Activated naive CD4-positive, alpha-beta T cell treated with anti-CD3 and anti-CD28 coated beads, Interleukin-2, amount 50 U/mL, for 16 hours (primary cell): Measurements from ENCODE around the gene KAT8.
"Not testable (repeated sequence)": the region's sequence is repeated elsewhere in the genome, so short reads cannot be mapped to it uniquely, and the experiment has no call there.

Source experiments
- DNase-seq: peaks from one replicate; pipeline ENCODE4 v3.0.0-alpha.2; 2020

Gene KAT8

GRCh38 chr16:31084584-31085302 lies 32.7 kb upstream of the KAT8 start:
- DNase-seq: no peak

GRCh38 chr16:31085411-31085810 lies 32.1 kb upstream of the KAT8 start:
- no peak for DNase-seq

DNA sequence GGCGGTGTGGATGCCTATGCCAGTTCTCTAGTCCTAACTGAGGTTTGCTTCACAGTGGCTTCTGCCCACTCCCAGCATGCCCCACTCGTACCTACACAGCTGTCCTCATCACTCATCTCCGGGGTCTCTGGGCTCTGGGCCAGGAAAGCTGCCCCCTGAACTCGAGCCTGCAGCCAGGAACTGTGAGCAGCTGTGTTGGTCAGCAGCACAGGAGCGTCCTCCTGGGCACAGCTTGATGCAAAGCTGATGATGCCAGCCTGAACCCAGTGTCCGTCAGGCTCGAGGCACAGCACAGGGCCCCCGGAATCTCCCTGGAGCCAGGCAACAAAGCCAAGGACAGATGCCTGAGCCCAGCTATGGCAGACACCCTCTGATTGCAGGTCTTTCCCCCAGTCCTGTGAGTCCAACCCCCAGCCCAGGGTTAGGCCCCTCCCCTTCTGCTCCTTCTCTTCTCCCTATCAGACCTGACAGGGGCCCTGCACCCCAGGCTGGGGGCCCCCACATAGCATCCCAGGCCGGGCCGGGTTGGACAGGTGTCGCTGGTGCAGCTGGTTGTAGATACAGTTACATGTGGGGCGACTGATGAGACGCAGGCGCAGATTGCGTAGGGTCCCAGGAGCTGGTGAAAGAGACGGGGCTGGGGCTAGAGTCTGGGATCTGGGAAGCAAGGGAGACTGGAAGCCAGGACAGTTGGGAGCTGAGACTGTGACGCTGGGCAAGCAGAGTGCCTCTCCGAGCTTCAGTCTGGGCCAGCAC lies 31.4 kb upstream of the KAT8 start:
- no peak for DNase-seq

DNA sequence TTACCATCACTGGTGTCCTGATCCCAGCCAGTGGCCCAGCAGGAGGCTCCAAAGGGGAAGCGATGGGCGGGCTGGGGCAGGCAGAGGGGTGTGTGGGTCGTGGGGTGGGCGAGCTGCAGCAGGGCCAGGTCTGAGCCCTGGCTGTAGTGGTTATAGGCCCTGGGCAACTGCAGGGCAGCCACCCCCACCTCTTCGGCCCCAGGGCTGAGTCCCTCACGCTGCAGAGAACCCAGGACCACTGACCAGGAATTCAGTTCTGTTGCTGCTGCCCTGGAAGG lies 30.9 kb upstream of the KAT8 start:
- DNase-seq: no peak

DNA sequence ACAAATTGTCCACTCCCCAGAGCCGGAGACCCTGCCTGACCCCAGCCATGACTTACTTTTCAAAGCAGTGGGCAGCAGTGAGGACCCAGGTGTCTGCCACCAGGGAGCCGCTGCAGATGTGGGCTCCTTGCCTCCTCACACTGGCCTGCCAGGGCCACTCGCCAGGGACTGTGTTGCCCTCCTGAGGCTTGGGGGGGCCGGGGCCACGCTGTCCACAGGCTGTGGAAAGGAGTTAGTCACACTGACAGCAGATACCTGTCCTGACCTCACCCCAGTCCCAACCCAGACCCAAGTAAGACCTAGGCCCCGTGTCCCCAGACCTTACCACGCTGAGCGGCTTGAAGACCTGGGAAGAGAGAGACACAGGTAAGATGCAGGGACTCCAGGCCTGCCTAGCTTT lies 30.0 kb upstream of the KAT8 start:
- no peak for DNase-seq

- DNase-seq: no peak
Measured at GRCh38 chr16:31087971-31088370, 29.5 kb upstream of the KAT8 start.

- DNase-seq: no peak
Measured at GRCh38 chr16:31088459-31089183, 28.8 kb upstream of the KAT8 start, which contains the start of gene PRSS53. TSS of gene PRSS53 (minus strand) at chr16:31088943. CDS start at chr16:31088809, 134 bp downstream.

- no peak for DNase-seq
Measured at GRCh38 chr16:31089199-31089598, 28.3 kb upstream of the KAT8 start.

GRCh38 chr16:31090540-31090939 lies 26.9 kb upstream of the KAT8 start:
- no peak for DNase-seq

DNA sequence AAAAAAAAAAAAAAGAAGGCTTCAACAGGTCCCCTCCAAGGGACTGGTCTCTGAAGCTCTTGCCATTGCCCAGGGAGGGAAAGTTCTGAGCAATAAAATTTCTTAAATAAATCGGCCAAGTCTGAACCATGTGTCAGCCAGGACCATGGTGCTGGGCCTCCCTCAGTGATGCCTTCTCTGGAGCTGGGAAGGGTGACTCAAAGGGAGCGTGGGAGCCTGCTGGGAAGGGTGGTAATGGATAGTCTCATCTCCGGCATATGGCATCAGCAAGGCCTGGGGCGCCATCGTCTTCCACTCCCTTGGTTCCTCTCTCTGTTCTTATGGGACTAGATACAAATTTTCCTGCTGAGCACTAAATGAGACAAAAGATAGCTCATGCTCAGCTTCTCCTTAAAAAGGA lies 25.1 kb upstream of the KAT8 start:
- no peak for DNase-seq

DNA sequence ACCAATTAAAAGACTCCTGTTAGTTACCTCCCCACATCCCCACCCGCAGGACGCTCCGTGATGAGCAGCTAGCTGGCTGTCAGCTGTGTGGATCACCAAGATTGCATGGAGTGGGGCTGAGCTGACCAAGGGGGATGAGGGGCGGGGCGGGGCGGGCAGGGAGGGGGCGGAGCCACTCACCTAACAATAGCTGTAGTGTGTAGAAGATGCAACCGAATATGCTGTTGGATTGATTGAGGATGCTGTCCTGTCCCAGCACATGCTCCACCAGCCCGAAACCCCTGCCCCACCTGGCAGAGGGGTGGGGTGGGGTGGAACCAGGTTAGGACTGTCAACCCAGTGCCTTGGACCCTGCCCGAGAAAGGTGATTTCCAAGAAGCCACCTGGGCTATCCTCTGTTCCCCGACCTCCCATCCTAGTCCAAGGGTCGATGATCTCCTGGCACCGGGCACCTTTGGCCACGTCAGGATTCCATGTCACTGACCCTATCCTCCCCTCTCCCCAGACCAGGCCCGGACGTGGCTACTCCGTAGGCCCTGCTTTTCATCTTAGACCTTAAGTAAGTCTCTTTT lies 24.2 kb upstream of the KAT8 start:
- DNase-seq: no peak

DNA sequence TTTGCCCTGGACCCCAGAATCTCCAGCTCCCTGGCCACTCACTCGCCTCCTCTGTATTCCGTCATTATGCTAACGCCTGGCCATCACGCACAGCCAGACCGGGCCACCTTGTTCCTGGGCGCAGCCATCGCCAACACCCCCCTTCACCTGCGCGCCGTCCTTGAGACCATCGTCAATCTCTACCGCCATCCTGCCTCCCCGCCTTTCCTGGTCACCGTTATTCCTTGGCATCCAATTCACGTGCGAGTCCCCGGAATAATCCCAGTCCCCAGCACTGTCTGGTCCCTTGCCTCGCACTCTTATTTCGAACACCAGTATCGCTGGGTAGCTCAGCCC lies 23.4 kb upstream of the KAT8 start:
- no peak for DNase-seq

- peak; percentile 86 for DNase-seq
Measured at GRCh38 chr16:31094424-31095120, 22.9 kb upstream of the KAT8 start, which contains the start of gene VKORC1. TSS of gene VKORC1 (minus strand) at chr16:31094797. CDS start at chr16:31094729, 68 bp downstream.

DNA sequence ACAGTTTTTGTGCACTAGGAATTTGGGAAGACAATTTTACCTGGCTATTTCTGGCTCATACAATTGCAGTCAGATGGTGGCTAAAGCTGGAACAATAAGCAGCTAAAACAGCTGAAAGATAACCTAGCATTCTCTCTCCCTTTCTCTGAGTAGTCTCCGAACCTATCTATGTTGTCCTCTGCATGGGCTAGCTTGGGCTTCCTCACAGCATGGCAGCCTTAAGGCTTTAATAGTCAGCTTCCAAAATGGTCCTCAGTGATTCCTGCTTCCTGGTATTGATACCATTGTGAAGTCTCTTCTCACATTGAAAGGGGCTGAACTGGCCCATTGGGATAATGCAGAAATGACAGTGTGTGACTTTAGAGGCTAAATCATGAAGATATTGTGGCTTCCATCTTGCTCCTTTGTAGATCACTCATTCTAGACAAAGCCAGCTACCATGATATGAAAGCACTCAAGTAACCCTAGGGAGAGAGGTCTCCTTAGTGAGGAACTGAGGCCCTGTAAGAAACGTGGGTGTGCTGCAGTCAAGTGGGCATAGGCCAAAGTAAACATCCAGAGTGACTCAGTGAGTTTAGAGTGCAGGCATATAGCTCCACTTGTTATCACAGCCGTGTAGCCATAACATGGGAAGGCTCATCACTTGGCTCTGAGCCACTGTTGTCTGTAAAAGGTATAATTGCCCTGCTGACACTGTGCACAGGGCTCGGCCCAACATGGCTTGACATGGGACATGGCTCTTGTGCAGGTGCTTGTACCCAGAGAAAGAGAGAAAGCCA lies 17.4 kb upstream of the KAT8 start:
- no peak for DNase-seq

DNA sequence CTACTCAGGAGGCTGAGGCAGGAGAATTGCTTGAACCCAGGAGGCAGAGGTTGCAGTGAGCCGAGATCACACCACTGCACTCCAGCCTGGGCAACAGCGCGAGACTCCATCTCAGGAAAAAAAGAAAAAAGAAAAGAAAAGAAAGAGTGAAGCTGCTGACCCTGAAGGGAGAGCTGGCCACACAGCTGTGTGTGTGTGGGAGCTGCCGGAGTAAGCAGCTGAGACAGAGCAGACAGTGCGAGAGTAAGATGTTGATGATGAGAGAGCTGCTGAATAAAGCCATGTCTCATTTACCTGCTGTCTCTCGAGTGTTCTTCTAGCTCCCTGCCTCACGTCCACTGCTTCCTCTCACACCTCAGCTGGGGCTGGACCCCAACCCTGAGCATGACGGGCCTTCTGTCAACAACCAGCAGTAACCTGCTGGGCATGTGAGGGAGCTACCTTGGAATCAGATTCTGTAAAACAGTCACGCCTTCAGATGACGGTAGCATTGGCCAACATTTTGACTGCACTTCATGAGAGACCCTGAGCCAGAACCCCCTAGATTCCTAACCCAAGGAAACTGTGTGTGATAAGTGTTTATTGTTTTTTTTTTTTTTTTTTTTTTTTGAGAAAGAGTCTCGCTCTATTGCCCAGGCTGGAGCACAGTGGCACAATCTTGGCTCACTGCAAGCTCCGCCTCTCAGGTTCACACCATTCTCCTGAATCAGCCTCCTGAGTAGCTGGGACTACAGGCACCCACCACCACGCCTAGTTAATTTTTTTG lies 16.4 kb upstream of the KAT8 start:
- DNase-seq: not testable (repeated sequence)

DNA sequence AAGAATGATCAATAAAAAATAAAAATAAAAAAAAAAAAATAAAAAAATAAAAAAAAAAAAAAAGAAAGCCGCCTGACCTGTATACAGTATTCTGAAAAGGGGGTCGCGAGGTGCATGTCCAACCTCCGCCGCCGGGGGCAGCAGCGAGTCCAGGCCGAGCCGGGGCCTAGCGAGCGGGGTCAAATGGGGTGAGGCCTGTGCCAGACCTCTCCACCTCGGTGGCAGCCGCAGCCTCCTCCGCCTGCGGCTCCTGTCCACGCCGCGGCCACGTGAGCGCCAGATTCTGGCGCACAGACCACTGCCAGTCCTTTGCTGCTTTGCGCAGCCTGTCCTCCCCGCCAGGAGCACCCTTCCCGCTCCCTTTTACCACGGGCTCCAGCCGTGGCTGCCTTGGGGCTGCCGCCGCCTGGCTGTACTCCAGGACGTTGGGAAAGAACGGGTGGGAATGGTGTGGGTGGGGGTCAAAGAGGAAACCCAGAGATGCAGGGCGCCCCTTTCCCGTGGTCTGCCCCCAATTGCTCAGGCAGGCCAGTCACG lies 11.7 kb upstream of the KAT8 start:
- peak; percentile 80 for DNase-seq

GRCh38 chr16:31106509-31107464 lies 10.7 kb upstream of the KAT8 start:
- DNase-seq: no peak

DNA sequence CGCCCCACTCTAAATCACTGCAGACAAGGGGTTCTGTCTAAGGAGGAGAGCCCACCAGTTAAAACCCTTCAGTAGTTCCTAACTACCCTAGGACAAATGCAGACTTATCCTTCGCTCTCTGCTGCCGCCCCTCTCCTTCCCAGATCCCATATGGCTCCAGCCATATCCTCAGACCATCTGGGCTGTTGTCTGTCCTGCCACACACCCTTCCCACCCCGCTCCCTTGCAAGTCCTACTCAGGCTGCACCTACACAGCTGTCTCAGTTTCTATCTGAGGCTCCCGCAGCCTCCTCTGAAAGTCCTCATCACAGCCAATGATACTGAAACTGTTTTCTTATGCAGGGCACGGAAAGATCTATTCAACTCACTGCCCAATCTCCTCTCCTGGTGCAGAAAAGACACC lies 10.0 kb upstream of the KAT8 start:
- no peak for DNase-seq

DNA sequence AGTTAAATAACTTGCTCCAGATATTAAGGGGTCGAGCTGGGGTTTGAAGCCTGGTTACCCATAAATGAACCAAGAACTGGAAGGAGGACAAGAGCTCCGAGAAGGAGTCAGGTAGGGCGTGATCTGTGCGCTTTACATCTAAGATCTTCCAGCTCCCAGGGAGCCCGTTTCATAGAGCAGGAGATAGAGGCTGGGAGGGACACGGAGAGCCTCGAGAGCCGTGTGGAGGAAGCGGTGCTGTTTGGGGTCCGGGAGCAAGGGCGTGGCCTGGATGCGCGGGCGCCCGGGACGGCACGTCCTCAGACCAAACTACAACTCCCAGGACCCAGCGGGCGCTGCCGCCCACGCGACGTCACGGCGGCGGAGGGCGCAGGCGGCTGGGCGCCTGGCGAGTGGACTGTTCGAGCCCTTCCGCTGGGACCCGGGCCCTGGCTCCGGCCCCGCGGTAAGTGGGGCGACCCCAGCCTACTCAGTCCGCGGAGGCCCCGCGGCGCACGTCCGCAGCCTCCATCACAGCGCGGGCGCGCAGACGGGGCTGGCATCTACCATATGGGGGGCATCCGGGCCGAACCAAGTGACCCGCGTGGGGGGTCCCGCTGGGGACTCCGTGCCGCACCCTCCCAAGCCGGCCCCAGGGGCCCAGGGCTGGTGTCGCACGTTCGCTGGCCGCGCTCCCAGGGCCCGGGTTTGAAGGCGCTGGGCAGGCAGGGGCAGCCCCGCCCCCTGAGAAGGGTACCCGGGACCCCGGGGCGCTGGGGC lies 9.2 kb upstream of the KAT8 start, which contains the start of gene BCKDK:
Gene BCKDK (plus strand): TSS at position 352 of the 759 bp plus-strand sequence. CDS start 838 bp downstream, outside the sequence.
- peak; percentile 77 for DNase-seq
